Retinal pigment epithelial cell (primary cell): ENCODE data around the gene EPOP.

Source experiments
- DNase-seq: peaks from one replicate; pipeline ENCODE4 v3.0.0-alpha.2; 2010; ENCODE audit warnings: low read depth
- H3K4me3 ChIP-seq: 2 replicates; pipeline ENCODE4 v1.5.1; 2011; ENCODE audit warnings: mild to moderate bottlenecking, low read length, control low read depth, moderate library complexity
- TF ChIP-seq, protein P1 (sequence below): conservative IDR thresholded peaks from 2 replicates; pipeline ENCODE4 v1.5.1; 2011; ENCODE audit warnings: low read depth, low read length, control low read depth, inconsistent platforms

EPOP gene

DNA sequence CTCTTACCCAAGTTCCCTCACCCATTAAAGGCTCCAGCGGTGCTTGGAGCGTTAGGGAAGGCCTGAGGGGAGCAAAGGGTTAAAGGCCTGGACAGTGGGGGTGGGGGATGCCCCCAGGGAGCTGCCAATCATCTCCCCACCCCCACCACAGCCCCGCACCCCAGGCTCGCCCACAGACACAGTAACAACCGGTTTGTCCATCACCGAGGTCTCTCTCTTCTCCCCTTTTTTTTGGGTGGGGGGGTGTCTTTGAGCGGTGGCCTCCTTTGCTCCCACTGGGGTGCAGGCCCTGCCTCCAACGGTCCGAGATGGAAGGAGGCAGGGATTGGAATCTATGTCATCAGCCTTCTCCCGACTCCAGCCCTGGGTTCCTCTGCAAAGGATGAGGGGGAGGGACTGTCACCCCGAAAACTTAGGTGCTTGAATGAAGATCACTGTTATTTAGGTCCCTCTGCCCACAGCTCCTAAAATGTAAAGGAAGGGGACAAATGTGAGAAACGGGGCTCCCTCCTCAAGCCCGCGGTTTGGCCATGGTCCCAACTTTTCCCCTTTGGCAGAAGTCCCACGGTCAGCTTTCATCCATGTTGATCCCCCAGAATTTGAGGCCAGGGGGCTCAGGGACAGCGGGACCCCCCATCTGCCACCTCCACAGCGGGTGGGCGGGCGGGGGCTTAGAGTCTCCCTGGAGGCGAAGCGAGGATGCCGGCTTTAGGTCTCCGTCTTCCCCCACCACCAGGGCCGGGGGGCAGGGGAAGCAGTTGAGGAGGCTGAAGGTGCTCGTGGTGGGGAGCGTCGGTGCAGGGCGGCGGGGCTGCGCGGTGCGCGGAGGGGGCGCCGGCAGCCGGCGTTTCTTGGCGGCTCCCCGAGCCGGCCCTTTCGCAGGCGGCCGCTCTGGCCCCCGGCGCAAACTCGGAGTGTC is 1.7 kb downstream of the EPOP start:
- H3K4me3 ChIP-seq, result no peak overlapping the region
- no peak for DNase-seq
- TF ChIP-seq, protein P1, sequence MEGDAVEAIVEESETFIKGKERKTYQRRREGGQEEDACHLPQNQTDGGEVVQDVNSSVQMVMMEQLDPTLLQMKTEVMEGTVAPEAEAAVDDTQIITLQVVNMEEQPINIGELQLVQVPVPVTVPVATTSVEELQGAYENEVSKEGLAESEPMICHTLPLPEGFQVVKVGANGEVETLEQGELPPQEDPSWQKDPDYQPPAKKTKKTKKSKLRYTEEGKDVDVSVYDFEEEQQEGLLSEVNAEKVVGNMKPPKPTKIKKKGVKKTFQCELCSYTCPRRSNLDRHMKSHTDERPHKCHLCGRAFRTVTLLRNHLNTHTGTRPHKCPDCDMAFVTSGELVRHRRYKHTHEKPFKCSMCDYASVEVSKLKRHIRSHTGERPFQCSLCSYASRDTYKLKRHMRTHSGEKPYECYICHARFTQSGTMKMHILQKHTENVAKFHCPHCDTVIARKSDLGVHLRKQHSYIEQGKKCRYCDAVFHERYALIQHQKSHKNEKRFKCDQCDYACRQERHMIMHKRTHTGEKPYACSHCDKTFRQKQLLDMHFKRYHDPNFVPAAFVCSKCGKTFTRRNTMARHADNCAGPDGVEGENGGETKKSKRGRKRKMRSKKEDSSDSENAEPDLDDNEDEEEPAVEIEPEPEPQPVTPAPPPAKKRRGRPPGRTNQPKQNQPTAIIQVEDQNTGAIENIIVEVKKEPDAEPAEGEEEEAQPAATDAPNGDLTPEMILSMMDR, result no peak

DNA sequence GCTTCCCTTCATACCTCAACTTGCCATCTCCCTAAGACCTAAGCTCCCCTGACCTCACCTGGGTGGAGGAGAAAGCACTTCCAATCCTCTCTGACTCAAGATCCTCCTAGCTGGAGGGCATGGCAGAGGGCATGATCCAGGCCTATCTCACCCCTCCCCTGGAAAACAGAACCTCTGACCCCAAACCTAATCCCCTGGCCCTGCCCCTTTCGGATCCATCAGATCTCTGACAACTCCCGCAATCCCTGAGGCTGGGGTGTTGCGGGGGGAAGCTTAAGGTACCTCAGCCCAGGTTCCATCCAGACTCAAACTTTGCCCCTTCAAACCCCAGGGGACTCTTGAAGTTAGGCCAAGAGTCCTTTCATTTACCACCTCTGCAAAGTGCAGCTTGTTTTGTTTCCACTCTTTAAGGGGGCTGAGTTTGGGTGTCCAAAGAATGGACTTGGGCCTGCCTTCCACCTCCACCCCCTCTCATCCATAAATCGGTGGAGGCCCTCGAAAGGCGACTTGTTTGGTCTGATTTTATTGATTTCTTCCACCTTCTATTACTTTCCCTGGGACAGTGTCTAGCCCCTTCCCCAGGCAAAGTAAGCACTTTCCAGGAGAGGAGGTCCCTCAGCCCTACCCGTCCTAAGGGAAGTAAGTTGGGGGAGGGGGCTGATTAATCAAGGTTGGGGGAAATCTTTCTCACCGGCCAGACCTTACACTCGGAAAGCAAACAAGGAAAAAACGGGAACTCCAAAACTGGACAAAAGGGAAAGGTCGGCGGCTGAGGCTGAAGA is 2.6 kb downstream of the EPOP start:
- no peak overlapping the region for H3K4me3 ChIP-seq
- TF ChIP-seq, protein P1, result peak; percentile 1
- DNase-seq, result no peak

DNA sequence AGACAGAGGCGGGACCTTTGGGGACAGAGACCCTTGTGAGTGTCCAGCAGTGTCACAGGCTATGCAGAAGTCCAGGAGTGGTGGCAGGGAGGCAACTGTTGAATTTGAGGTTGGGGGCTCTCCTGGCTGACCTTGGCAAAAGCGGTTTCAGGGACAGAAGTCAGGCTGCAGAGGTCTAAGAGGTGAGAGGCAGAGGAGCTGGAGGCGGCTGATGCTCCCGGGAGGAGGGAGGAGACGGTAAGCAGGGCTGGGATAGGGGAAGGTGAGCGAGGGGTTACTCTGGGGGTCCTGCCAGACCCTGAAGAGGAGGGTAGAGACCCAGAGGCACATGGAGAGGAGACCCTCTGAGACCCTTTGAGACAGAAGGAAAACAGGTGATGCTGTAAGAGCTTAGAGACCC is 5.2 kb downstream of the EPOP start:
- H3K4me3 ChIP-seq, result no peak overlapping the region
- TF ChIP-seq, protein P1, result no peak
- DNase-seq, result no peak

DNA sequence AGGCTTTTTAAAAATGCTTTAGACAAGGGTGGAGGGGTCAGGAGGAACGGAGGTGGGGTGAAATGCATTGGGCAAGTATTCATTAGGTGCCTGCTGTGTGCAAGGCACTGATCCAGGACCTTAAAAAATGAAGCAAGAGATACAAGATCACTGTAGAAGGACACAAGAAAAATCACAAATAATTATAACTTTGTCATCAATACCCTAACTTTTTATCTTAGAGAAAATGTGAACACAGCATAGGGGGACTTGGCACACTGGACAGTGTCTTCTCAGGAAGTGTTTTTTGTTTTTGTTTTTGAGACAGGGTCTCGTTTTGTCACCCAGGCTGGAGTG is 7.0 kb downstream of the EPOP start:
- no peak for DNase-seq
- no peak overlapping the region for H3K4me3 ChIP-seq
- TF ChIP-seq, protein P1, result no peak

DNA sequence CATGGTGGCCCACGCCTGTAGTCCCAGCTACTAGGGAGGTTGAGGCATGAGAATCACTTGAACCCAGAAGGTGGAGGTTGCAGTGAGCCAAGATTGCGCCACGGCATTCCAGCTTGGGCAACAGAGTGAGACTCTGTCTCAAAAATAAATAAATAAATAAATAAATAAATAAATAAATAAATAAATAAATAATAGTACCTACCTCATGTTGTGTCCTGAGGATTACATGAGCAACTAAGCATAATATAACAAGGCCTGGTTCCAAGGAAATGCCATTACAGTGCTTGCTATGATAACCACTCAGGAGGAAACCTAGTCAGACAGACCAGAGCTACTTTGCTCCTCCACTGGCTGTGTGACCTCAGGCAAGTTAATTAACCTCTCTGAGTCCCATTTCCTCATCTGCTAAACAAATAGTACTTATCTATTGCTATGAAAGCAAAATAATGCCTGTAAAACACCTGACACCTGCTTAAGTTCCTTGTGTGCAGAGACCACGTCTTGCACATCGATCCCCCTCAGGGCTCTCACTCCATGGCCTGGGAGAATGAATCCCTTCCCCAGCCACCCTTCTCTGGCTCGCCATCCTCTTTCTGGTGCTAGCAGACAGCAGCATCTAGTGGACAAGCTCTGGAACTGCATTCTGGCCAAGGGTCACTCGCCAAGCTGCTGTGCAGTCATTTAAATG is 7.5 kb downstream of the EPOP start:
- no peak overlapping the region for H3K4me3 ChIP-seq
- peak; percentile 15 for DNase-seq
- TF ChIP-seq, protein P1, result peak; percentile 100

DNA sequence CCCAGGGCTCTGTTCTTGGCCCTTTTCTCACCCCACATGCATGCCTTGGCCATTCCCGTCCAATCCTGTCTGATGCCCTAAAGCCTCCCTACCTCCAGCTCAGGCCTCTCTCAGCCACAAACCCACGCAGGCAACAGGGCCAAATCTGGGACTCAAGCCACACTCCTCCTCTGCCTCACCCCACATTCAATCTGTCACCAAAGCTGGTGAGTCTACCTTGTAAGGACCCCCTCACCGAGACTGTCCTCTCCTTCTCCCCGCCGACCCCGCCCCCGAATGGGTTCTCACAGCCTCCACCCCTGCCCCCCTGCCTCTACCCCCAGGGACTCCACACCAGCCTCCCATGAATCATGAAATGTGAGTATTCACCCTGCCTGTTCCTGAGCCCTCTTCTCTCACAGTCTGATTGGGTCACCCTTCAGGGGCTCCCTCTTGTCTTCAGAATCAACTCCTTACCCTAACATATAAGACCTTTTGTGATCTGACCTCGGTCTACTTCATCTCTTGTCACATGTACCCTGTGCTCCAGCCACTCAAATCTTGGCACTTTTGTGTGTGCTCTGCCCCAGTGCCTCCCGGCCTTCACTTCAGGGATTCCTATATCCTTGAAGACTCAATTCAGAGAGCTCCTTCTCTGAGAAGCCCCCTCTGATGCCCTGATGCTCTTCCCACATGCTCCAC is 10.7 kb downstream of the EPOP start:
- TF ChIP-seq, protein P1, result no peak
- H3K4me3 ChIP-seq, result no peak overlapping the region
- no peak for DNase-seq
